Measurements from ENCODE around the gene RGS3.
"Not testable (repeated sequence)": the region's sequence is repeated elsewhere in the genome, so short reads cannot be mapped to it uniquely, and the experiment has no call there.

Gene RGS3

GRCh38 chr9:113532809-113533190 lies 69.3 kb downstream of the RGS3 start:
- DNase-seq: no peak

GRCh38 chr9:113533335-113534225 lies 70.1 kb downstream of the RGS3 start:
- DNase-seq: no peak

DNA sequence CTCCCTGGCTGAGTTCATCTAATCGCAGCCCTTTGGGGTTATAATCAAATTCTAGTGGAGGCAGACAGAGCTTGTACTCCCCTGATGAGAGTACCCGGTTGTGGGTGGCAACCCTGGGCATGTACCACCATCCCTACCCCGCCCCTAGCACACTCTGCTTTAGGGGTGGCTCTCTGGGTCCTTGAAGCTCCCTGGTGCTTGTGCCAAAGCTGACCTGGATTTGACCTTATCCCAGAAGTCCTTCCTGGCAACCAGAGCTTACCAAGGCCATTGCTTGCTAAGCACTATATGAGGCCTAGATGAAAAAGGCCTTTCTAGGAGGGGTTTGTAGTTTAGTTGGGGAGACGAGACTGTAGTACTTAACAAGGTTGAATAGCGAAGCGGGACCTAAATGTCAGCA lies 72.2 kb downstream of the RGS3 start:
- no peak for DNase-seq

DNA sequence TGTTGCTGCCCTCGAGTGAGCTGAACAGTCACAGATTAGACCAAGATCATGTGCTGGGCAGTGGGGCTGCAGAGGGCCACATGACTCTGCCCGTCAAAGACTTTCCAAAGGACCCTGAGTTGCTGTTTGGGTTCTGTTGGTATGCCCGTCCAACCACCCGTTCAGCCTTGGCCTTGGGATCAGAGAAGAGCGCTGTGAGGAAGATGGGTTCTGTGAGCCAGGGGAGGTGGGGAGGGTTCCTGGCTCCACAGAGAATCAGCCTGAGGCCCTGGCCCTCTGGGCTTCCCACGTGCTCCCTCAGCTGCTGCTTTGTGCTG lies 72.6 kb downstream of the RGS3 start:
- DNase-seq: no peak

DNA sequence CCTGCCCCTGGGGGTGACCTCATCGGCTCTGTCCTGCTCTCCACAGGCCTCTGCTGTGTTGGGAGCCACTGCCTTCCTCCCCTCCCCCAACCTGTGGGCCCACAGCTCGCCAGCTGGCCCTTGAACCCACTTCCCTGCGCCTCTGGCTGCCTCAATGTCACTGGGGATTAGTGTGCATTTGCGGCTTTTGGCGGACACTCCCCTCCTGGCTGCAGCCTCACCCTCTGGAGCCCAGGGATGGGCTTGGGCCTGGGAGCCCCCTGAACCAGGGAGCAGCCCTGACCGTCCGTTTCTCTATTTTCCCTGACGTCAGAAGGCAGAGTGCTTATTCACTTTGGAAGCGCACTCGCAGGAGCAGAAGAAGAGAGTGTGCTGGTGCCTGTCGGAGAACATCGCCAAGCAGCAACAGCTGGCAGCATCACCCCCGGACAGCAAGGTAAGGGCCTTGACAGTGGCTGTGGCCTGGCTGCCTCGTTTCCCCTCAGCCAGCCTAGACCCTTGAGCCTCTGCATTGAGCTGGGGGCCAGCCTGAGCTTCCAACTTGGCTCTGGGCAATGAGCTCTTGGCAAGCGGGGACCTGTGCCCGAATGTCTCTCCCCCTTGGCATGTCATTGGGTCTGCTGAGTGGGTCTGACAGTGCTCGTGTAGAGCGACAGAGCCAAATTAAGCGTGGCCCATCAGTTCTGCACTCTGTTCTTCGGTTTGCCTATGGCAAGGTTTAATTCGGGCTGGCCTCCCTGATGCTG lies 73.1 kb downstream of the RGS3 start:
- no peak for DNase-seq

- no peak for DNase-seq
Measured at GRCh38 chr9:113537229-113537810, 73.8 kb downstream of the RGS3 start.

DNA sequence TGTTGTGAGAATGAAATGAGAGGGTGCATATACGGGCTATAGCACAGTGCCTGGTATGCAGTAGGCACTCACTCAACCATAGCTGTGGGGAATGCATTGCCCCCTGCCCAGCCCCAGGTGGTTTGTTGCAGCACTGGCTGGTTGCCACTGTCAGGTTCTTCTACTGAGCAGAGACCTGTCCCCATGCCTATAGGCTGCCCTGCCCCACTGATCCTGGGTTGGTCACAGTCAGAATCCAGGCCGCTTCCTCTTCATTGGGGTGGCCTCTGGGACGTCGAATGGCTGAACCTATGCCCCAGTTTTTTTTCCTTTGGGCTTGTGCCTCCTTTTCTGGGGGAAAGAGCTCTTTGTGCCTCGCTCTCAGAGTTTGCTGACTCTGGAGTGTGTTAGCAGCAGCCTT lies 74.6 kb downstream of the RGS3 start:
- DNase-seq: no peak

- no peak for DNase-seq
Measured at GRCh38 chr9:113538701-113539430, 75.3 kb downstream of the RGS3 start.

- no peak for DNase-seq
Measured at GRCh38 chr9:113540466-113540865, 76.9 kb downstream of the RGS3 start.

GRCh38 chr9:113541019-113541900 lies 77.7 kb downstream of the RGS3 start:
- no peak for DNase-seq

DNA sequence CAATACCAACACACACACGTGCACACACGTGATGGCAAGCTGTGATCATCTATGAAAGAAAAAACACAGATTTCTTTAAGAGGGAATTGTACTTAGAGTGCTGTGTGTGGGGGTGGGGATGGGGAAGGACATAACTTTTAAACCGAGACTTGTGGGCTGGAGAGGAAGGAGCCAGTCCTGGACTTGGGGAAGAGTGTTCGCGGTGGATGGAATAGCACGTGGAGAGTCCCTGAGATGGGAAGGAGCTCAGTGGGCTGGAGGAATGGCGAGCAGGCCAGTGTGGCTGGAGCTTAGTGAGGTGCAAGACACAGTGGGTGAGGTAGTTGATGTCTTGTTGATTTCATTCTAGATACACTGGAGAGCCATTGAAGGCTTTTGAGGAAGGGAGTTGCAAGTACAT lies 78.5 kb downstream of the RGS3 start:
- no peak for DNase-seq

- no peak for DNase-seq
Measured at GRCh38 chr9:113542741-113543140, 79.2 kb downstream of the RGS3 start.

GRCh38 chr9:113543296-113543981 lies 79.9 kb downstream of the RGS3 start:
- no peak for DNase-seq

- no peak for DNase-seq
Measured at GRCh38 chr9:113543982-113544303, 80.4 kb downstream of the RGS3 start.

- DNase-seq: no peak
Measured at GRCh38 chr9:113545068-113545467, 81.5 kb downstream of the RGS3 start.

DNA sequence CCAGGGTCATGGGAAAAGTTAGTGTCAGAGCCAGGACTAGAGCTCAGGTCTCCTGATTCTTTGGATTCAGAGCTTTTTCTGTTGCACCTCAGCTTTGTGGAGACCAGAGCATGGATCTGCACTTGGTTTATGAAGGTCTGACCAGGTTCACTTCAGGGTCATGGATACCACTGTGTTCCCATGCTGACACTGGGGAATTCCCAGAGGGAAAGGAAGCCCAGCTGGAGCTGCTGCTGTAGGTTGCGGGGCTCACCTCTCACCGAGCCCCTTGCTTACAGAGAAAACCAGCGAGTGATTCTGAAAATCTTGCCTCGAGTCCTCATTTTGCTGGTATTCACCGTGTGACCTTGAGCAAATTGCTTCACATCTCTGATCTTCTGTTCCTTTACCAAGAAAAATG lies 83.0 kb downstream of the RGS3 start:
- DNase-seq: no peak

- no peak for DNase-seq
Measured at GRCh38 chr9:113547501-113547900, 84.0 kb downstream of the RGS3 start.

DNA sequence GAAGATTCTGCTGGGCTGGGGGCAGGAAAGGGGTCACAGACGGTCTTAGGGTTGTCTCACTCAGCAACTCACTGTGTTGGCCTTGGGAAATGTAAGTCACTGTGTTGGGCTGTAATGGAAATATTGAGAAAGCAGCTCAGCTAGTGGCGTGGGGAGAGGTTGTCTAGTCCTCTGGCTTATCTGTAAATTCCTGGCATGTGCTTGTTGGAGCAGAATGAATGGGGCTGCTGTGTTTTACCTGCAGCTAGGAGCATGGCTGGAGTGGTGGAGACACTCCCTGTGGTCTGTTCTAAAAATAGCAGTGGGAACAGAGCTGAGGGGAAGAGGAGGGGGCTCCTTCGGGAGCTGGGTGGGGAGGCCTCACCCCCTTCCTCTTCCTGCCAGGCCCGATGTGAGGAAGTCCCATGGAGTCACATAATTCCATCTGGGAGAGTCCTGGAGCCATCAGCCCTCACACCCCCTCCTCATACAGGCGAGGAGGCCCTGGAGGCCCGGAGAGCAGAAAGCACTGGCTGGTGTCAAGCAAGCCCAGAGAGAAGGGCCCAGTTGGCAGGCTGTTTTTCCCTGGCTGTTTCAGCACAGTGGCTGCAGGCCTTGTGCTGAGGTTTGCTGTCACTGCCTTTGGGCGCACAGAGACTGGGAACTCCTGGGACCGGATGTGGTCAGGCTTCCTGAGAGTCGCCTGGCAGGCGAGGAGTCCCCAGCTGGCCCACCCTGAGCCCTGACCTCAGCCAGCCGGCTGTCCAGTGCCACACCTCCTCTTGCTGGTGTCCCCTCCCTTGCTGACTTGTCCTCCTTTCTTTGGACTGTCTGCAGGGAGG lies 84.9 kb downstream of the RGS3 start:
- no peak for DNase-seq

GRCh38 chr9:113549892-113550291 lies 86.4 kb downstream of the RGS3 start:
- DNase-seq: not testable (repeated sequence)

- DNase-seq: no peak
Measured at GRCh38 chr9:113556877-113557593, 93.5 kb downstream of the RGS3 start.
